ENCODE measurements around the gene UNC79. TPM values are rescaled to one million over a fixed set of nuclear protein-coding genes. Genes with fewer than 3 reads are reported as not detected.
"Not testable (repeated sequence)": the region's sequence is repeated elsewhere in the genome, so short reads cannot be mapped to it uniquely, and the experiment has no call there.

Gene UNC79
- total RNA-seq, result under 1 TPM; 0.05 to 0.09 TPM

DNA sequence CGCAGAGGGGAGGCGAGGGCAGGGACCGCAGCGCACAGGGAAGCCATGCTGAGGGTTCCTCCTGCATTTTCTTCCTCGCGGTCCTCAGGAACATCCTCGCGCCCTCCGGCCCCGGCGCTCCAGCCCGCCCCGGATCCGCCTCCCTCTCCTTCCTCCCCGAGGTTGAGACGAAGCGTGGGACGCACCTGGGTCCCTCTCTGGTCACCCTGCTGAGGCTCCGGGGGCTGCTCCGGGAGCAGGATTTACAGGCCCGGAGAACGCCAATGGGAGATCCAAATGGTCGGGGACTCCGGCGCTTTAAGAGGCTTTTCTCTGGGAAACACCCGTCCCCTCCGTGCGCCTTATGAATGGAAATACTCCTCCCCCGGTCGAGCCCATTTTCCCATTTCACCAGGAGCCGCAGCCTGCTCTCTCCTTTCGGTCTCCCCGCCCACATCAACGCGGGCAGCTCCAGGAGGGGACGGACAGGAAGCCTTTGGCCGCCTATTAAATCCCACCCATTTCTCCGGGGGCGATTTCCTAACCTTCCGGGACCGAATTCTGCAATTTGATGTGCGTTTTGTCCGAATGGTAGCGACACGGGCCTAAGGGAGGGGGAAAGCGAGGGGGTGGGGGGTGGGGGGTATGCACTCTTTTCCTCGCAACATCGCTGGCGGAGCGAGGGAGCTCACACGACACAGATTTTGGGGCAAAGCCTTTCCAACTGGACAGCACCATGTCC is at the start of gene UNC79:
UNC79 (plus strand) TSS at position 625 of the 721 bp plus-strand sequence; CDS start at position 716, 91 bp downstream.
- no peak within 1 kb of the TSS for H3K27ac Mint-ChIP-seq
- peaks cover 37% of the 10 kb centered on the region for H3K27me3 Mint-ChIP-seq (ENCODE audit: low read depth)
- no peaks in the 10 kb centered on the region for H3K4me1 Mint-ChIP-seq (ENCODE audit: low read depth)
- peaks cover 0 to 5% of the 10 kb centered on the region in 2 donors for H3K36me3 Mint-ChIP-seq (ENCODE audit: insufficient read depth in 2 of 2)
- no peak for DNase-seq
- H3K4me3 Mint-ChIP-seq, result no peak within 1 kb of the TSS
- peaks cover 5 to 9% of the 10 kb centered on the region in 2 donors for H3K9me3 Mint-ChIP-seq
- no peak for ATAC-seq (replicated peaks in 1 of 2)

- H3K4me3 Mint-ChIP-seq, result no peak overlapping the region
- H3K36me3 Mint-ChIP-seq (ENCODE audit: insufficient read depth in 2 of 2), result peaks cover 0 to 3% of the 10 kb centered on the region in 2 donors
- no peak overlapping the region for H3K27ac Mint-ChIP-seq
- H3K27me3 Mint-ChIP-seq (ENCODE audit: low read depth), result peaks cover 34% of the 10 kb centered on the region
- peaks cover 3 to 5% of the 10 kb centered on the region in 2 donors for H3K9me3 Mint-ChIP-seq
- H3K4me1 Mint-ChIP-seq (ENCODE audit: low read depth), result no peaks in the 10 kb centered on the region
- ATAC-seq (replicated peaks in 1 of 2) (no peak), DNase-seq (no peak)
These were observed 49.1 kb upstream of the UNC79 start for GRCh38 chr14:93381644-93382043.

GRCh38 chr14:93384256-93384655 is 46.5 kb upstream of the UNC79 start:
- H3K27ac Mint-ChIP-seq; ATAC-seq (replicated peaks in 1 of 2); H3K9me3 Mint-ChIP-seq; DNase-seq; H3K4me3 Mint-ChIP-seq; H3K36me3 Mint-ChIP-seq (ENCODE audit: insufficient read depth in 2 of 2); H3K4me1 Mint-ChIP-seq (ENCODE audit: low read depth): not testable (repeated sequence)
- H3K27me3 Mint-ChIP-seq (ENCODE audit: low read depth), result peaks cover 43% of the 10 kb centered on the region

DNA sequence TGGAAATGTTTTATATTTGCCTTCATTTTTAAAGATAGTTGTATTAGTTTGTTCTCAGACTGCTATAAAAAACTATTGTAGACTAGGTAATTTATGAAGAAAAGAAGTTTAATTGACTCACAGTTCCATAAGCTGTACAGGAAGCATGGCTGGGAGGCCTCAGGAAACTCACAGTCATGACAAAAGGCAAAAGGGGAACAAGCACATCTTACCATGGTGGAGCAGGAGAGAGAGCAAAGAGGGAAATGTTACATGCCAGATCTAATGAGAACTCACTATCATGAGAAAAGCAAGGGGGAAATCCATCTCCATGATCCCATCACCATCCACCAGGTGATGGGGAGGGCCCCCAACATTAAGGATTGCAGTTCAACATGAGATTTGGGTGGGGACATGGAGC is 35.5 kb upstream of the UNC79 start:
- Mint-ChIP-seq H3K4me3 (no peak overlapping the region), H3K9me3 (peaks cover 6 to 7% of the 10 kb centered on the region in 2 donors), H3K36me3 (ENCODE audit: insufficient read depth in 2 of 2) (peaks cover 2 to 4% of the 10 kb centered on the region in 2 donors), H3K27ac (no peak overlapping the region), H3K4me1 (ENCODE audit: low read depth) (no peaks in the 10 kb centered on the region), H3K27me3 (ENCODE audit: low read depth) (peaks cover 8% of the 10 kb centered on the region)
- no peak for ATAC-seq (replicated peaks in 1 of 2)
- DNase-seq, result no peak

DNA sequence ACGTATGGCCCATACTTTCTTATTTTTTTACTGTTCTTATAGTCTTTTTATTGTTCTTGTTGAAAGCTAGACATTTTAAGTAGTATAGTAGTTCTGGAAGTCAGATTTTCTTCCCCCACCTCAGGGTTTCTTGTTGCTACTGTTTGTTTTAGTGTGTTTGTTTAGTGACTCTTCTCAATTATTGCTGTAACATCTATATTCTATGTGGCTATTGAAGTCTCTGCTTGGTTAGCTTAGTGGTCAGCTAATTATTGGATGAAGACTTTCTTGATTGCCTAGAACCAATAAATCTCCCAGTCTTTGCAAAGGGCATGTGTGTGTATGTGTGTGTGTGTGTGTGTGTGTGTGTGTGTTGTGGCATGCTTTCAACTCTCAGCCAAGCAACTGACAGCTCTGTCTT is 34.3 kb upstream of the UNC79 start:
- no peaks in the 10 kb centered on the region for H3K4me1 Mint-ChIP-seq (ENCODE audit: low read depth)

GRCh38 chr14:93398491-93398890 is 32.2 kb upstream of the UNC79 start:
- ATAC-seq (replicated peaks in 1 of 2) (no peak), DNase-seq (no peak)
- Mint-ChIP-seq H3K27me3 (ENCODE audit: low read depth) (peaks cover 8% of the 10 kb centered on the region), H3K27ac (no peak overlapping the region), H3K9me3 (peaks cover 6 to 7% of the 10 kb centered on the region in 2 donors), H3K36me3 (ENCODE audit: insufficient read depth in 2 of 2) (peaks cover 2 to 4% of the 10 kb centered on the region in 2 donors), H3K4me3 (no peak overlapping the region), H3K4me1 (ENCODE audit: low read depth) (no peaks in the 10 kb centered on the region)

More for the DNA sequence above, 34.3 kb upstream of the UNC79 start:
- Mint-ChIP-seq H3K36me3 (ENCODE audit: insufficient read depth in 2 of 2) (peaks cover 2 to 4% of the 10 kb centered on the region in 2 donors), H3K9me3 (peaks cover 6 to 7% of the 10 kb centered on the region in 2 donors), H3K27me3 (ENCODE audit: low read depth) (peaks cover 8% of the 10 kb centered on the region), H3K27ac (no peak overlapping the region), H3K4me3 (no peak overlapping the region)
- ATAC-seq (replicated peaks in 1 of 2) (no peak), DNase-seq (no peak)

GRCh38 chr14:93402951-93403350 is 27.8 kb upstream of the UNC79 start:
- no peak overlapping the region for H3K4me3 Mint-ChIP-seq
- peaks cover 2 to 3% of the 10 kb centered on the region in 2 donors for H3K9me3 Mint-ChIP-seq
- H3K27ac Mint-ChIP-seq, result no peak overlapping the region
- DNase-seq (no peak), ATAC-seq (replicated peaks in 1 of 2) (no peak)
- peaks cover 0 to 2% of the 10 kb centered on the region in 2 donors for H3K36me3 Mint-ChIP-seq (ENCODE audit: insufficient read depth in 2 of 2)
- H3K4me1 Mint-ChIP-seq (ENCODE audit: low read depth), result no peaks in the 10 kb centered on the region
- H3K27me3 Mint-ChIP-seq (ENCODE audit: low read depth), result peaks cover 8% of the 10 kb centered on the region

- Mint-ChIP-seq H3K9me3 (peaks cover 2 to 4% of the 10 kb centered on the region in 2 donors), H3K4me1 (ENCODE audit: low read depth) (no peaks in the 10 kb centered on the region), H3K27me3 (ENCODE audit: low read depth) (no peaks in the 10 kb centered on the region), H3K4me3 (no peak overlapping the region), H3K36me3 (ENCODE audit: insufficient read depth in 2 of 2) (no peaks in the 10 kb centered on the region), H3K27ac (no peak overlapping the region)
- ATAC-seq (replicated peaks in 1 of 2) (no peak), DNase-seq (no peak)
These were observed 20.7 kb upstream of the UNC79 start for GRCh38 chr14:93410021-93410420.

DNA sequence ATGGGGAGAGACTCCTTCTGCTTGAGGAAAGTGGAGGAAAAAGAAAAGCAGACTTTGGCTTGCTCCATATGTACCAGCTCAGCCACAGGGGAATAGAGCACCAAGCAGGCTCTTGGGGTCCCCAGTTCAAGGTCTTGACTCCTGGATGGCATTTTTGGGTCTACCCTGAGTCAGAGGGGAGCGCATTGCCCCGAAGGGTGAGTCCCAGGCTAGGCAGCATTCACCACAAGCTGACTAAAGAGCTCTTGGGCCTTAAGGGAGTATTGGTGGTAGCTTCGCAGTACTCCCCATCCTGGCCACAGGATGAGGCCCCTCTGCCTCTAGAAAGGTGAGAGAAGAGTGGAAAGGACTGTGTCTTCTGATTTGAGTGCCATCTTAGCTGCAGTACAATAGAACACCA is 19.8 kb upstream of the UNC79 start:
- Mint-ChIP-seq H3K27ac (no peak overlapping the region), H3K4me1 (ENCODE audit: low read depth) (no peaks in the 10 kb centered on the region), H3K9me3 (peaks cover 2 to 4% of the 10 kb centered on the region in 2 donors), H3K27me3 (ENCODE audit: low read depth) (no peaks in the 10 kb centered on the region), H3K36me3 (ENCODE audit: insufficient read depth in 2 of 2) (no peaks in the 10 kb centered on the region), H3K4me3 (no peak overlapping the region)
- no peak for DNase-seq
- no peak for ATAC-seq (replicated peaks in 1 of 2)

- H3K36me3 Mint-ChIP-seq (ENCODE audit: insufficient read depth in 2 of 2); DNase-seq; ATAC-seq (replicated peaks in 1 of 2); H3K4me3 Mint-ChIP-seq; H3K4me1 Mint-ChIP-seq (ENCODE audit: low read depth); H3K27ac Mint-ChIP-seq: not testable (repeated sequence)
- Mint-ChIP-seq H3K27me3 (ENCODE audit: low read depth) (peaks cover 11% of the 10 kb centered on the region), H3K9me3 (peaks cover 15% of the 10 kb centered on the region in 2 donors)
These were observed 5.6 kb upstream of the UNC79 start for GRCh38 chr14:93425136-93425535.

- Mint-ChIP-seq H3K4me1 (ENCODE audit: low read depth) (no peaks in the 10 kb centered on the region), H3K9me3 (peaks cover 12 to 15% of the 10 kb centered on the region in 2 donors), H3K36me3 (ENCODE audit: insufficient read depth in 2 of 2) (peaks cover 0 to 7% of the 10 kb centered on the region in 2 donors), H3K27me3 (ENCODE audit: low read depth) (peaks cover 15% of the 10 kb centered on the region), H3K27ac (no peak overlapping the region), H3K4me3 (no peak overlapping the region)
- ATAC-seq (replicated peaks in 1 of 2) (no peak), DNase-seq (no peak)
These were observed 4.0 kb upstream of the UNC79 start for GRCh38 chr14:93426750-93427149.

DNA sequence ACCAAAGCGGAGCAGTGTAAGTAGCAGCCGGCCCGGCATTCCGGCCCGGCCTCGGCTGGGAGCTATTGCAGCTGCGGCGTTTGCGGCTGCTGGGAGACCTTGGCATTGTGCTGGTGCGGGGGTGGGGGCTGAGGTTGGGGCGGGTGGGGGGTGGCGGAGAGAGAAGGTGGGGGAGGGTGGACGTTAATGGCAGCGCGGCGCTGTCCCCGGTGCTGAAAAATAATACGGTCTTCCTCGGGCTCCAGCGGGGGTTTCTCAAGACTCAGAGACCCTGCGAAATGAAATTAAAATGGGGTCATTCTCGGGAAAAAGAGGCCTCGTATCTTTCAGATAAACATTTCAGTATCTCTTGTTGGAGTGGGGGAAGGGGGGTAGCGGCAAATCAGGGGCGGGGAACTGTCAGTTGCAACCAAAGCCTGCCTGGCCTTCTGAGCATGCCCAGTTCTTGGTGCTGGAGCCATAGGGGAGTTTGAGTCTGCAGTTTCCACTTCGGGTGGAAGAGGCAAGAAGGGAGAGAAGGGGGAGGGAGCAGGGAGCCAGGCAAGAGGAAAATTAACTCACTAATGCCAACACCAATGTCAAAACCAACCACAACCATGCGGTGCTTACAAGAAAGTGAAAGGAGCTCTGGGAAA is 414 bp downstream of the UNC79 start:
- Mint-ChIP-seq H3K36me3 (ENCODE audit: insufficient read depth in 2 of 2) (peaks cover 0 to 5% of the 10 kb centered on the region in 2 donors), H3K4me3 (no peak overlapping the region), H3K27ac (no peak overlapping the region), H3K9me3 (peaks cover 5 to 9% of the 10 kb centered on the region in 2 donors), H3K4me1 (ENCODE audit: low read depth) (no peaks in the 10 kb centered on the region), H3K27me3 (ENCODE audit: low read depth) (peaks cover 43% of the 10 kb centered on the region)
- ATAC-seq (replicated peaks in 1 of 2) (no peak), DNase-seq (no peak)

DNA sequence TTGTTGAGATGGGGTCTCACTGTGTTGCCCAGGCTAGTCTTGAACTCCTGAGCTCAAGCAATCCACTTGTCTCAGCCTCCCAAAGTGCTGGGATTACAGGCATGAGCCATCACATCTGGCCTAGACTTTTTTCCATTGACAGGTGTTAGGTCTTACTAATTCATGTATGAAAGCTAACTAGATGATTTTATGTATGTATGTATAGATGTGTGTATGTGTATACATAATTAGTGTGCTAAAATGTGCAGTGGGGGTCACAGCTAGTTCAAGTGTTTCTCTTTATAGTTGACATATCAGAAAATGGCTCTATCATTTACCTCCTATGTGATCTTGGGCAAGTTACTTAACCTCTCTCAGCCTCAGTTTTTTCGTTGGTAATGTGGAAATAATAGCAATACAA is 23.5 kb downstream of the UNC79 start:
- no peak for DNase-seq
- Mint-ChIP-seq H3K36me3 (ENCODE audit: insufficient read depth in 2 of 2) (no peaks in the 10 kb centered on the region), H3K27me3 (ENCODE audit: low read depth) (peaks cover 25% of the 10 kb centered on the region), H3K9me3 (no peaks in the 10 kb centered on the region), H3K4me3 (no peak overlapping the region), H3K4me1 (ENCODE audit: low read depth) (no peaks in the 10 kb centered on the region), H3K27ac (no peak overlapping the region)
- no peak for ATAC-seq (replicated peaks in 1 of 2)

All from activated T-cell treated with anti-CD3 and anti-CD28 coated beads, Interleukin-2, amount 50 U/mL, for 72 hours (primary cell).